Activated CD4-positive, alpha-beta T cell treated with anti-CD3 and anti-CD28 coated beads for 36 hours (primary cell): ENCODE measurements around the gene KLHL40. TPM values are rescaled to one million over a fixed set of nuclear protein-coding genes. Genes with fewer than 3 reads are reported as not detected.
A peak's percentile ranks its signal among the peaks of the same experiment; 100 is the strongest.

Experiments
- ATAC-seq: fragments of 200-7000 bp; cut with Tn5 transposase; one replicate; pipeline ENCODE4 v1.10.0; 2021; ENCODE audit warnings: mild to moderate bottlenecking, moderate library complexity
- CTCF ChIA-PET: fragments of 350-600 bp; sonication (Branson Sonifier 250); formaldehyde crosslinking; loops from one replicate; lab custom pipeline; 2021; ENCODE audit warnings: antibody characterized with exemption; lab: Charles Lee
- POLR2A ChIA-PET: fragments of 350-600 bp; sonication (Branson Sonifier 250); formaldehyde crosslinking; loops from one replicate; lab custom pipeline; 2021; ENCODE audit warnings: antibody characterized with exemption, inconsistent platforms; lab: Charles Lee
- DNase-seq: peaks from one replicate; pipeline ENCODE4 v3.0.0-alpha.2; 2020
- H3K27ac Mint-ChIP-seq: one replicate; pipeline ENCODE4 v1.8.0; 2021; ENCODE audit warnings: mixed read lengths
- H3K27me3 Mint-ChIP-seq: one replicate; pipeline ENCODE4 v1.8.0; 2021; ENCODE audit warnings: mixed read lengths
- H3K36me3 Mint-ChIP-seq: one replicate; pipeline ENCODE4 v1.8.0; 2021; ENCODE audit warnings: low read depth, mixed read lengths
- H3K4me1 Mint-ChIP-seq: one replicate; pipeline ENCODE4 v1.8.0; 2021; ENCODE audit warnings: mixed read lengths
- H3K4me3 Mint-ChIP-seq: one replicate; pipeline ENCODE4 v1.8.0; 2021; ENCODE audit warnings: mild to moderate bottlenecking, moderate library complexity, mixed read lengths
- H3K9me3 Mint-ChIP-seq: one replicate; pipeline ENCODE4 v1.8.0; 2021; ENCODE audit warnings: low read depth, mixed read lengths
- intact Hi-C, 2 experiments: fragments of 100-400 bp; cut with DNase I in 1 of 2; cut with micrococcal nuclease in 1 of 2; formaldehyde crosslinking; loops; one replicate each; pipeline versions ENCODE4 v1.14.2 to v1.15.1; 2022 to 2024; cut with DNase I, micrococcal nuclease
- total RNA-seq, 2 experiments: library from RNA; stranded (reverse); gene quantifications; one replicate each; pipeline ENCODE4 v1.2.3, GENCODE V29; 2021

Gene KLHL40
- total RNA-seq, 2 experiments from 2014 or later: not detected

DNA sequence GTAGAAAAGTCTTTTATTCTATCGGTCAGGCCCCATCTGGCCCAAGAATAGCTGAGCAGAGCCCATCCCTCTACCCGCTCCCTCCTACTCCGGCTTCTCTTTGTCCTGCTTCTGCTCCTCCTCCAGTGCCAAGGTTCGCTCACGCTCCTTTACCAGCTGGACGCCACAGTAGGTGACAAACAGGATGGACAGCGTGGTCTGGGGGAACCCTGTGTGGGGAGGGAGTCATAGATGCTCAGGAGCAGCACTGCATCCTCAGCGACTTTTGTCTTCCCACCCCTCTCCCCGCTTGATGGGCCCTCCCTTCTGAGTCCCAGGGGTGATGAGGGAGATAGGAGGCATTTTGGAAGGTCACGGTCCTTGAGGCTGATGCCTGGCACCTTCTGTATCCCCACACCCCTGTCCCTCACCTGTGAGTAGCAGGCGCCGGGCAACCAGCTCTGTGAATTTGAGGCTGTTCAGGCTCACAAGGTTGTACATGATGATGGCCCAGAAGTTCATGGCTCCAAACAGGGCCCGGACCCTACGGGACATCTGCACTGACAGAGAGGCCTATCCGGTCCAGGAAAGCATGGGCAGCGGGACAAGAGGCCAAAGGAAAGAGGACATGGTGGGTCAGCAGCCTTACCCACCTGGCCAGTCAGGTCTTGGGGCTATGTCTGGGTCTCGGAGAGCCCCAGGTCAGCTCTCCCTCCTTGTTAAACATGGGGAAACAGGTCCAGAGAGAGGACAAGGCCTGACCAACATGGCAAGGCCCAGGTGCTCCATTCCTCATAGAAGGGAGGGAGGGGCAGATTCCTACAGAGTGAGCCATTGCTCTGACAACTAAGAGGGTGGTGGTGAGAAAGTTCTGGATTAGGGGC lies 7.6 kb downstream of the KLHL40 start:
- Mint-ChIP-seq H3K9me3 (no peaks in the 10 kb centered on the region), H3K27me3 (no peaks in the 10 kb centered on the region), H3K4me3 (no peak overlapping the region), H3K4me1 (no peaks in the 10 kb centered on the region), H3K36me3 (no peaks in the 10 kb centered on the region), H3K27ac (no peak overlapping the region)
- no peak for DNase-seq
- CTCF ChIA-PET: interaction anchor here (0.6 kb wide), 1 partner anchor 86 kb away, joined by 4 read pairs; no protein-coding TSS in a partner anchor
- intact Hi-C loops: no loop called here
- POLR2A ChIA-PET: no interaction called here
- no peak for ATAC-seq

DNA sequence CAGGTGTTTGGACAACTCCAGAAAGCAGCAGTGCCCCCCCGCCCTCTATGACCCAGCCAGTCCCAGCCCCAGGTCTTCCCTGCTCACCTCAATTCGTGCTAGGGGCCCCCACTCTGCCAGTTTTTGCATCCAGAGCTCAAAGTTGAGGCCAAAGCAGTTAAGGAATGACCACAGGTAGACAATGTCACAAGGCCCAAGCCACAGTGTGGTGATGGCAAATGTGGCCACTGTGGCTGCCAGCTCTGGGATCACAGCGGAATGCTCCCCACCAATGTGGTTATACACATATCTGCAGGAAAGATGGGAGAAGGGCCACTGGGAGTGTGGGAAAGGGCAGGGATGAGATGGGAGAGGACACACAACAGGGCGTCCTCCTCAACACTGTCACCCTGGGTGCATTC lies 8.2 kb downstream of the KLHL40 start:
- ChIA-PET CTCF (no interaction called here), POLR2A (no interaction called here)
- Mint-ChIP-seq H3K4me1 (peaks cover under 1% of the 10 kb centered on the region), H3K36me3 (no peaks in the 10 kb centered on the region), H3K27ac (no peak overlapping the region), H3K27me3 (no peaks in the 10 kb centered on the region), H3K4me3 (no peak overlapping the region), H3K9me3 (no peaks in the 10 kb centered on the region)
- no peak for DNase-seq
- intact Hi-C loops: no loop called here
- no peak for ATAC-seq

DNA sequence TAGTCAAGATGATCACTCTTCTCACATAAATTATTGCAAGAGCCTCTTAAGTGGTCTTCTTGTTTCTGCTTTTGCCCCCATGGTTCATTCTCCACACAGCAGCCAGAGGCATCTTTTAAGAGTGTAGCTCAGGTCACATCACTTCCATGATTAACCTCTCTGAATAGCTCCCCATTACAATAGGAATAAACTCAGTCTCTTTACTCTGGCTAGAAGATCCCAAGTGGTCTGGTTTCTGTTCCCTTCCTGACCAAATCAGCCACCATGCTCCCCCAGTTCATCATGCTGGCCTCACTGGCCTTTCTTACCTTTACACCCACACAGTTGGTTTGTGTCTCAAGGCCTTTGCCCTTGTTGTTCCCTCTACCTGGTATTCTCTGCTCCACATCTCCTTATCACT lies 9.0 kb downstream of the KLHL40 start:
- no peaks in the 10 kb centered on the region for H3K27me3 Mint-ChIP-seq
- POLR2A ChIA-PET: no interaction called here
- H3K27ac Mint-ChIP-seq: no peak overlapping the region
- H3K4me1 Mint-ChIP-seq: peaks cover 5% of the 10 kb centered on the region
- no peak overlapping the region for H3K4me3 Mint-ChIP-seq
- DNase-seq (no peak), ATAC-seq (no peak)
- intact Hi-C loops: no loop called here
- no peaks in the 10 kb centered on the region for H3K36me3 Mint-ChIP-seq
- CTCF ChIA-PET: no interaction called here
- no peaks in the 10 kb centered on the region for H3K9me3 Mint-ChIP-seq

DNA sequence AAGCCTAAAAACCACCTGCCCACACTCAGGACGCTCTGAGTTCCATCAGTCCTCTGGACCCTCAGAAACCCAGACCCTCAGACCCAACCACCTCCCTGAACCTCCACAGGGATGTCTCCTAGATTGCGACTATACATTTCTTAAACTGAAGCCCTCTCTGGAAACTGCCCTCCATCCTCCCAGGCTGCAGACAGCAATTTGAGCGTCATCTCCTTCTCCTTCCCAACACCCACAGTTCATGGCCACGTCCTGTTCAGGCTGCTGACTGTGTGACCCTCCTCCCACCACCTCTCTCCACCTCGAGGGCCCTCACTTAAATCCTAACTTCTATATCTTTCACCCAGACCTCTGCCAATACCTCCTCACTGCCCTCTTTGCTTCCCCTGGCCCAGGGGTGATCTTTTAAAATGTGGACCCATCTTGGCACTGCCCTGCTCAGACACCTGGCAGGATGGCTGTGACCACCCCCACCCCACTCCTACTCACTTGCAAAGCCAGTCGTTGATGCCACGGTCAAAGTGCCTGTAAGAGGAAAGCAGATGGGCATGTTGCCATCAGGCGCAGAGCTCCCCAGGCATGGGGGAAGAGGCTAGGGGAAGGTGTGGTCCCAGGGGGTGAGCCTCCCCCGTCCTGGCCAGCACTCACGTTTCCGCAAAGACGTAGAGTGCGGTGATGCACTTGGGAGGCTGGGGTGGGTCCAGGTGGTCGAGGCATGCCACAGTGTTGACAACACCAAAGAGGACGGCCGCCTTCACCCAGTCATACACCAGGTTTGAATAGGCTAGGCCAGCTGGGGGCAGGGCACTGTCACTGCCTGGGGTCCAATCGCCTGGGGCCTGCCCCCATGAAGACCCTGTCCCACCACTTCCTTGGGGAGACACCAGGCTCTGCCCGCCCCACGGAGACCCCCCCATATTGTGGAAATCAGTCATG lies 11.3 kb downstream of the KLHL40 start:
- ChIA-PET POLR2A (no interaction called here), CTCF (no interaction called here)
- H3K9me3 Mint-ChIP-seq: no peaks in the 10 kb centered on the region
- H3K4me3 Mint-ChIP-seq: no peak overlapping the region
- peaks cover 9% of the 10 kb centered on the region for H3K27me3 Mint-ChIP-seq
- H3K36me3 Mint-ChIP-seq: no peaks in the 10 kb centered on the region
- no peak overlapping the region for H3K27ac Mint-ChIP-seq
- ATAC-seq (no peak), DNase-seq (no peak)
- intact Hi-C loops: no loop called here
- peaks cover 5% of the 10 kb centered on the region for H3K4me1 Mint-ChIP-seq

DNA sequence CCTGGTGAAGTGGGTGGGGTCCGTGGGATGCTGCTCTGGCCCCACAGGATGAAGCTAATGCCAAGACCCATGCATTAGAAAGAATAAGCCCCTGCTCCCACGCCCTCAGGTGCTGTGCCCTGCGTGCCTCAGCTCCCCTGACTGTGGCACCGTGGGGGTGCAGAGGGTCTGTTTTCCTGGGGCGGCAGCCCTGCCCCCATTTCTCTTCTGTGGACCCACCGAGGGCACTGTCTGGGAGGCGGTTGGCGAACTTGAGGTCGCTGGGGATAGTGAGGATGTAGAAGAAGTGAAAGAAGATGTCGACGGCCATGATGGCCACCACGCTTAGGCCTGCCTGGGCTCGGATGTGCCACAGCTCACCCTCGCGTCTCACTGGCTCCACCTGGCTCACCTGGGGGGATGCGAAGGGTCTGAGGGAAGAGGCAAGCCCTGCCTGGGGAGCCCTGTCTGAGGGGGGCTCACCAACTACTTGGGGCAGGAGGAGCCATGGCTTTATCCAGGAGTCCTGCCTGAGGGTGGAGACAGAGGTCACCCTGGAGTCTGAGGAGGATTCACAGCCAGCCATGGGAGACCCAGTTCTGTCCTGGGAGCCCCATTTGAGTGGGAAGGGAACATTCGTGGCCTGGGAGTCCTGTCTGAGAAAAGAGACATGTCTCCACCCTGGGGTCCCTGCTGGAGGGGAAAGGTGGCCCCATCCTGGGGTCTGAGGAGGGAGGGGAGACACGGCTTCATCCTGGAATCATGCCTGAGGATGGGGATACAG lies 12.1 kb downstream of the KLHL40 start:
- peaks cover 5% of the 10 kb centered on the region for H3K4me1 Mint-ChIP-seq
- no peak overlapping the region for H3K4me3 Mint-ChIP-seq
- POLR2A ChIA-PET: no interaction called here
- H3K9me3 Mint-ChIP-seq: no peaks in the 10 kb centered on the region
- CTCF ChIA-PET: no interaction called here
- ATAC-seq (no peak), DNase-seq (no peak)
- H3K36me3 Mint-ChIP-seq: no peaks in the 10 kb centered on the region
- intact Hi-C loops: no loop called here
- H3K27me3 Mint-ChIP-seq: peaks cover 9% of the 10 kb centered on the region
- no peak overlapping the region for H3K27ac Mint-ChIP-seq

DNA sequence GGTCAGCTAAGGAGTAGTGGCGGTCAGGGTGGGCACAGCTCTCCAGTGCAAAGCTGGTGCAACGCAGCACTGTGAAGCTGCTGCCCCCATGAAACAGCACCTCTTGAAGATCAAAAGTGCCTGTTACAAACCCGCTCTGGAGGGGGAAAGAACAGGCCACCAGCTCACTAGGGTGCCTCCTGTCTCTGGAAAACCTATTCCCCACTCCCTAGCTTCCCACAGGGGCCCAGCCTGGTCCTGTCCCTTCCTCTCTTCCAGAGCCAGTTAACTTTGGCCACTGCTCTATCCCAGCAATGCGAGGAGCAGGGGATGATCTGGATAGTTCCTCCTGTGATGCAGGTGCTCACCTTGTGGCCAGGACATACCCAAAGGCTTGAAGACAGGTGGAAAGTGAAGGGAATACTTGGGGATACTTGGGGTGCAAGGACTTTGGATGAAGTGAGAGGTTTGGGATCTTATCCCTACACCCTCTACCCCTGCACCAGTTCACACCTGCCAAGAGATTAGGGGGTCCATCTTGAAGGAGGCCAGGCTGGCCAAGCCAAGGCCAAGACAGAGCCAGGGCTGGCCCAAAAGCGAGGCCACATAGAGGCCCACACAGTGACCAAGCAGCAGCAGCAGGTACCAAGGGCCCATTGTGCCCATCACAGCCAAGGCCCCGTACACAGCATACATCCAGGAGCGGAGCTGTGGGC lies 13.0 kb downstream of the KLHL40 start:
- no peaks in the 10 kb centered on the region for H3K9me3 Mint-ChIP-seq
- intact Hi-C loops: no loop called here
- no peak overlapping the region for H3K4me3 Mint-ChIP-seq
- no peak for DNase-seq
- H3K36me3 Mint-ChIP-seq: no peaks in the 10 kb centered on the region
- peaks cover 9% of the 10 kb centered on the region for H3K27me3 Mint-ChIP-seq
- no peak overlapping the region for H3K27ac Mint-ChIP-seq
- no peak for ATAC-seq
- ChIA-PET POLR2A (no interaction called here), CTCF (no interaction called here)
- H3K4me1 Mint-ChIP-seq: peaks cover 5% of the 10 kb centered on the region

- Mint-ChIP-seq H3K4me3 (no peak overlapping the region), H3K27me3 (peaks cover 9% of the 10 kb centered on the region), H3K36me3 (no peaks in the 10 kb centered on the region), H3K4me1 (peaks cover 5% of the 10 kb centered on the region), H3K9me3 (no peaks in the 10 kb centered on the region), H3K27ac (no peak overlapping the region)
- POLR2A ChIA-PET: no interaction called here
- DNase-seq (peak; percentile 28), ATAC-seq (peak; percentile 45)
- intact Hi-C loops: no loop called here
- CTCF ChIA-PET: interaction anchor here (0.8 kb wide), 1 partner anchor 132 kb away, joined by 3 read pairs; no protein-coding TSS in a partner anchor
Observed at GRCh38 chr3:42698911-42699230, 13.5 kb downstream of the KLHL40 start.

GRCh38 chr3:42699511-42699971 lies 14.2 kb downstream of the KLHL40 start:
- Mint-ChIP-seq H3K27me3 (peaks cover 9% of the 10 kb centered on the region), H3K9me3 (no peaks in the 10 kb centered on the region), H3K27ac (no peak overlapping the region), H3K36me3 (no peaks in the 10 kb centered on the region), H3K4me3 (no peak overlapping the region), H3K4me1 (peaks cover 5% of the 10 kb centered on the region)
- ATAC-seq (no peak), DNase-seq (no peak)
- ChIA-PET CTCF (interaction anchor here (0.8 kb wide), 1 partner anchor 132 kb away, joined by 3 read pairs; no protein-coding TSS in a partner anchor), POLR2A (no interaction called here)
- intact Hi-C loops: no loop called here

DNA sequence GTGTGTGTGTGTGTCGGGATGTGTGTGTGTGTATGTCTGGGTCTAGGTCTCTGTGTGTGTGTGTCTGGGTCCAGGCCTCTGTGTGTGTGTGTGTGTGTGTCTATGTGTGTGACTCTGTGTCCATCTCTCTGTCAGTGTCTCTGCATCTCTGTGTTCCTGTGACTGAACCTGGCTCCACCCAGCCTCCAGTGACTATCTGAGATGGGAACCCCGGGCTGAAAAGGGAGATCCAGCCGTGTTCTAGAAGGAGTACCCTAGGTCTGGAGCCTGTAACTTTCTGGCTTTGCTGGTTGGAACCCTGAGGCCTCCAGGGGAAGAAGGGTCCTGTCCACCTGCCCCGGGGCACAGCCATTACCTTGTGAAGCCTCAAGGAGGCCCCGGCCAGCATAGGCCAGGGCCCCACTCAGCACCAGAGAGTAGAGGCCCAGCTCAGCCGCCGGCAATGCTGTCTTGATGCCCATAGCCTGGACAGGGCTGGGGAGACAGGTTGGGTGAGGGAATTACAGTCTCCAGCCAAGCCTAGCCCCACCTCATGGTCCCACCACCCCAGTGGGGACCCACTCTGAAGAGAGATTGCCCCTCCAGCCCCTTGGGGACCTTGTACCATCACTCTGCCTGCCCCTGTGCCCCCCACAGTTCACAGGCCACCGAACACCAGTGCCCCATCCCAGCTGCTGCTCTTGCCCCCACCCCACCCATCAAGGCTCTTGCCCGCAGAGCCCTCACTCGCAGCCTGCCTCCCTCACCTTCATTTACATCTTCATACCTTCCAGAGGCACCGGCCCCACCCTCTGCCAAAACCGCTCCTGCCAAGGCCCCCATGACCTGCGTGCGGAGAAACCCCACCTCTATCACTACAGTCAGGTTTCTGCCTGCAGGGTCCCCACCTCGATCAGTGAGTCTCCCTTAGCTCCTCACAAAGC lies 15.3 kb downstream of the KLHL40 start:
- no peaks in the 10 kb centered on the region for H3K36me3 Mint-ChIP-seq
- no peak overlapping the region for H3K27ac Mint-ChIP-seq
- no peak overlapping the region for H3K4me3 Mint-ChIP-seq
- DNase-seq (no peak), ATAC-seq (no peak)
- no peaks in the 10 kb centered on the region for H3K9me3 Mint-ChIP-seq
- intact Hi-C loops: no loop called here
- POLR2A ChIA-PET: no interaction called here
- CTCF ChIA-PET: interaction anchor here (0.6 kb wide), 1 partner anchor 139 kb away, joined by 3 read pairs; no protein-coding TSS in a partner anchor
- peaks cover 5% of the 10 kb centered on the region for H3K4me1 Mint-ChIP-seq
- H3K27me3 Mint-ChIP-seq: peaks cover 9% of the 10 kb centered on the region
